ENCODE measurements around the gene OXT. TPM values are rescaled to one million over a fixed set of nuclear protein-coding genes. Genes with fewer than 3 reads are reported as not detected.
A peak's percentile ranks its signal among the peaks of the same experiment; 100 is the strongest.

Gene OXT
- total and polyA plus RNA-seq, 2 of the 13 experiments (the other 11 are each of a cell fraction or from before 2014, with no cell fraction given): not detected

GRCh38 chr20:3094848-3095629 is 23.6 kb downstream of the OXT start (continued):
- TF ChIP-seq ZNF501 (CRISPR knock-in tag; IDR thresholded peaks at IDR 0.05) (no peak), ZHX1 (CRISPR knock-in tag; IDR thresholded peaks at IDR 0.05; ENCODE audit: low read depth) (no peak), MAX (IDR thresholded peaks at IDR 0.05) (peak; percentile 27; the same call in 1 of the 2 replicates), ZNF747 (CRISPR knock-in tag; IDR thresholded peaks at IDR 0.05; ENCODE audit: borderline replicate concordance) (no peak), ISX (CRISPR knock-in tag; conservative IDR thresholded peaks at IDR 0.05) (no peak)

GRCh38 chr20:3100480-3100879 is 29.1 kb downstream of the OXT start:
- Histone ChIP-seq H2AFZ (ENCODE audit: low read length) (no peak overlapping the region), H3K9ac (ENCODE audit: insufficient read depth, low read depth, low read length) (no peak overlapping the region), H3K4me2 (ENCODE audit: low read depth, low read length) (no peak overlapping the region), H3K79me2 (ENCODE audit: insufficient read depth, low read length) (no peaks in the 10 kb centered on the region), H3K4me1 (ENCODE audit: insufficient read depth, low read length) (peaks cover 42% of the 10 kb centered on the region), H4K20me1 (ENCODE audit: insufficient read depth, low read length) (no peaks in the 10 kb centered on the region), H3K27ac (ENCODE audit: extremely low read length, insufficient read depth, low read length) (no peak overlapping the region), H3K4me3 (replicated peaks in 1 of 3; ENCODE audit: insufficient read depth in 1 of 3, low read depth in 2 of 3, low read length in 3 of 3) (no peak overlapping the region), H3K27me3 (ENCODE audit: control insufficient read depth in 1 of 2, insufficient read depth in 2 of 2, low read length in 2 of 2) (no peaks in the 10 kb centered on the region), H3K9me3 (ENCODE audit: low read length) (no peaks in the 10 kb centered on the region), H3K36me3 (replicated peaks in 1 of 2; ENCODE audit: control insufficient read depth in 1 of 2, insufficient read depth in 2 of 2, low read length in 2 of 2) (no peaks in the 10 kb centered on the region)
- BruUV-seq (replicated peaks): no TSS peak
- WGBS (ENCODE audit: low lambda C conversion rate): 91% methylated on average over 7 of the region's 7 CpGs
- no peak for ATAC-seq
- no peak for FAIRE-seq
- no peak for DNase-seq (ENCODE audit: low spot score)
- intact Hi-C loops (cut with micrococcal nuclease; ENCODE audit: unreplicated experiment): no loop called here
- in situ Hi-C loops (cut with HindIII; ENCODE audit: extremely low pct_ligation_motif_present, low pct_unique_long_range_greater_than_20kb): no loop called here
- POLR2A ChIA-PET: interaction anchor here (1.3 kb wide), 1 partner anchor 60 kb away, joined by 3 read pairs; no protein-coding TSS in a partner anchor
- CTCF ChIA-PET (ENCODE audit: low intra/inter-chr PET ratio, low total read pairs): no interaction called here
- TF ChIP-seq SIX1 (CRISPR knock-in tag; IDR thresholded peaks at IDR 0.05; ENCODE audit: borderline replicate concordance) (no peak), SMAD1 (CRISPR knock-in tag; IDR thresholded peaks at IDR 0.05; ENCODE audit: borderline replicate concordance, low read depth) (no peak), MNT (IDR thresholded peaks at IDR 0.05) (no peak), KLF16 (CRISPR knock-in tag; IDR thresholded peaks at IDR 0.05) (no peak)
